AG09309 (cell line): ENCODE results near the gene TINCR.

ENCODE experiments used
- DNase-seq: peaks from one replicate; pipeline ENCODE4 v3.0.0-alpha.2; 2010; ENCODE audit warnings: low read depth
- H3K4me3 ChIP-seq: 2 replicates; pipeline ENCODE4 v1.5.1; 2011; ENCODE audit warnings: mild to moderate bottlenecking, low read depth, low read length, moderate library complexity; ENCODE audit not compliant: control insufficient read depth
- CTCF ChIP-seq: IDR thresholded peaks from 2 replicates; pipeline ENCODE4 v1.5.1; 2011; ENCODE audit warnings: mild to moderate bottlenecking, low read depth, low read length, inconsistent platforms; ENCODE audit not compliant: insufficient read depth, control insufficient read depth; ENCODE audit errors: missing control alignments

TINCR gene

GRCh38 chr19:5562280-5562679, 5.5 kb downstream of the TINCR start:
- no peak for TF ChIP-seq CTCF
- no peak overlapping the region for H3K4me3 ChIP-seq
- no peak for DNase-seq

GRCh38 chr19:5561559-5561958, 6.2 kb downstream of the TINCR start:
- no peak for DNase-seq
- peak; percentile 30 for TF ChIP-seq CTCF
- no peak overlapping the region for H3K4me3 ChIP-seq

- TF ChIP-seq CTCF: no peak
- no peak for DNase-seq
- no peak overlapping the region for H3K4me3 ChIP-seq
Measured at GRCh38 chr19:5560156-5560555, 7.6 kb downstream of the TINCR start.

GRCh38 chr19:5559804-5560133, 8.0 kb downstream of the TINCR start:
- DNase-seq: no peak
- no peak for TF ChIP-seq CTCF
- H3K4me3 ChIP-seq: no peak overlapping the region

GRCh38 chr19:5558101-5558621, 9.6 kb downstream of the TINCR start:
- no peak overlapping the region for H3K4me3 ChIP-seq
- no peak for TF ChIP-seq CTCF
- DNase-seq: no peak

GRCh38 chr19:5557691-5558090, 10.1 kb downstream of the TINCR start:
- DNase-seq: no peak
- H3K4me3 ChIP-seq: no peak overlapping the region
- no peak for TF ChIP-seq CTCF

GRCh38 chr19:5554828-5555227, 12.9 kb downstream of the TINCR start:
- H3K4me3 ChIP-seq: no peak overlapping the region
- no peak for DNase-seq
- TF ChIP-seq CTCF: no peak
